Measurements from ENCODE around the gene SMKR1. TPM values are rescaled to one million over a fixed set of nuclear protein-coding genes. Genes with fewer than 3 reads are reported as not detected.
"Not testable (repeated sequence)": the region's sequence is repeated elsewhere in the genome, so short reads cannot be mapped to it uniquely, and the experiment has no call there.

The SMKR1 gene
- total RNA-seq, 1 experiment from 2014 or later: 4.6 TPM

- no peak for DNase-seq (ENCODE audit: extremely low read depth, low read depth)
These were observed 21.6 kb downstream of the SMKR1 start for GRCh38 chr7:129523924-129524323.

- DNase-seq (ENCODE audit: extremely low read depth, low read depth): not testable (repeated sequence)
These were observed 22.1 kb downstream of the SMKR1 start for GRCh38 chr7:129524405-129524804.

- no peak for DNase-seq (ENCODE audit: extremely low read depth, low read depth)
These were observed 23.0 kb downstream of the SMKR1 start for GRCh38 chr7:129525225-129525862.

GRCh38 chr7:129529643-129530042 is 27.3 kb downstream of the SMKR1 start:
- no peak for DNase-seq (ENCODE audit: extremely low read depth, low read depth)

- no peak for DNase-seq (ENCODE audit: extremely low read depth, low read depth)
These were observed 28.6 kb downstream of the SMKR1 start for GRCh38 chr7:129530795-129531391.

GRCh38 chr7:129531721-129532120 is 29.4 kb downstream of the SMKR1 start:
- no peak for DNase-seq (ENCODE audit: extremely low read depth, low read depth)

GRCh38 chr7:129532375-129532774 is 30.0 kb downstream of the SMKR1 start:
- no peak for DNase-seq (ENCODE audit: extremely low read depth, low read depth)

GRCh38 chr7:129534558-129535274 is 32.4 kb downstream of the SMKR1 start:
- DNase-seq (ENCODE audit: extremely low read depth, low read depth): not testable (repeated sequence)

GRCh38 chr7:129535896-129536295 is 33.6 kb downstream of the SMKR1 start:
- DNase-seq (ENCODE audit: extremely low read depth, low read depth): no peak

- DNase-seq (ENCODE audit: extremely low read depth, low read depth): no peak
These were observed 34.0 kb downstream of the SMKR1 start for GRCh38 chr7:129536323-129536722.

GRCh38 chr7:129538790-129539189 is 36.5 kb downstream of the SMKR1 start:
- no peak for DNase-seq (ENCODE audit: extremely low read depth, low read depth)

- DNase-seq (ENCODE audit: extremely low read depth, low read depth): no peak
These were observed 38.0 kb downstream of the SMKR1 start for GRCh38 chr7:129540340-129540739.

- DNase-seq (ENCODE audit: extremely low read depth, low read depth): no peak
These were observed 42.4 kb downstream of the SMKR1 start for GRCh38 chr7:129544700-129545099.

- DNase-seq (ENCODE audit: extremely low read depth, low read depth): no peak
These were observed 48.5 kb downstream of the SMKR1 start for GRCh38 chr7:129550693-129551360.

GRCh38 chr7:129553899-129554461 is 51.6 kb downstream of the SMKR1 start:
- DNase-seq (ENCODE audit: extremely low read depth, low read depth): no peak

- no peak for DNase-seq (ENCODE audit: extremely low read depth, low read depth)
These were observed 54.3 kb downstream of the SMKR1 start for GRCh38 chr7:129556607-129557133.

GRCh38 chr7:129557686-129558481 is 55.6 kb downstream of the SMKR1 start:
- DNase-seq (ENCODE audit: extremely low read depth, low read depth): no peak

- DNase-seq (ENCODE audit: extremely low read depth, low read depth): no peak
These were observed 57.2 kb downstream of the SMKR1 start for GRCh38 chr7:129559564-129559963.

GRCh38 chr7:129560831-129561230 is 58.5 kb downstream of the SMKR1 start:
- no peak for DNase-seq (ENCODE audit: extremely low read depth, low read depth)

Measured in NCI-H460 (cell line).